T-cell (primary cell): ENCODE measurements around the gene FREM1. TPM values are rescaled to one million over a fixed set of nuclear protein-coding genes. Genes with fewer than 3 reads are reported as not detected.

Experiments
- ATAC-seq, 4 experiments: fragments of 200-7000 bp in 3 of 4; fragments of 150-1000 bp in 1 of 4; cut with Tn5 transposase; replicated peaks in 1 of 4; 1 replicate in 3 of 4; 2 replicates in 1 of 4; pipeline ENCODE4 v1.10.0; 2021; ENCODE audit warnings: moderate library complexity in 3 of 4, mild to moderate bottlenecking in 2 of 4, moderate number of reproducible peaks in 1 of 4
- CTCF ChIA-PET, 2 donors: fragments of 300-600 bp; sonication (Branson Sonifier 250); formaldehyde crosslinking; loops; one replicate each; lab custom pipeline; 2022; ENCODE audit warnings: antibody characterized with exemption in 2 of 2; lab: Charles Lee
- POLR2A ChIA-PET, 2 donors: fragments of 300-600 bp; sonication (Branson Sonifier 250); formaldehyde crosslinking; loops; one replicate each; lab custom pipeline; 2022; ENCODE audit warnings: antibody characterized with exemption in 2 of 2; lab: Charles Lee
- DNase-seq, 35 experiments: peaks; one replicate each; pipeline versions ENCODE4 v3.0.0 to v3.0.0-alpha.2; 2013 to 2023
- H3K27ac ChIP-seq: one replicate; pipeline ENCODE4 v1.5.1; 2013; ENCODE audit warnings: low read length
- H3K27me3 ChIP-seq, 2 experiments: replicated peaks in 1 of 2; 1 replicate in 1 of 2; 2 replicates in 1 of 2; pipeline versions ENCODE4 v1.6.1 to v1.7.0; 2013; ENCODE audit warnings: low read length in 1 of 2, mixed read lengths in 1 of 2; ENCODE audit not compliant: control insufficient read depth in 2 of 2, insufficient read depth in 2 of 2; ENCODE audit errors: extremely low read depth in 1 of 2
- H3K36me3 ChIP-seq, 2 donors: 1 replicate in 1 of 2; 2 replicates in 1 of 2; pipeline versions ENCODE4 v1.6.1 to v1.7.0; 2013; ENCODE audit warnings: low read length in 1 of 2; ENCODE audit not compliant: control insufficient read depth in 2 of 2, insufficient read depth in 1 of 2; ENCODE audit errors: extremely low read depth in 1 of 2
- H3K4me1 ChIP-seq, 2 experiments: 1 replicate in 1 of 2; 2 replicates in 1 of 2; pipeline versions ENCODE4 v1.6.1 to v1.7.0; 2013; ENCODE audit warnings: low read length in 2 of 2, mixed read lengths in 1 of 2; ENCODE audit not compliant: insufficient read depth in 2 of 2, control insufficient read depth in 1 of 2; ENCODE audit errors: extremely low read depth in 1 of 2
- H3K4me3 ChIP-seq, 2 donors: 1 replicate in 1 of 2; 2 replicates in 1 of 2; pipeline versions ENCODE4 v1.5.1 to v1.7.0; 2013; ENCODE audit warnings: mild to moderate bottlenecking in 2 of 2, low read length in 1 of 2, moderate library complexity in 1 of 2; ENCODE audit not compliant: control insufficient read depth in 1 of 2; ENCODE audit errors: extremely low read depth in 1 of 2
- H3K9me3 ChIP-seq: 2 replicates; pipeline ENCODE4 v1.7.0; 2013
- H3K27ac Mint-ChIP-seq, 2 donors: one replicate each; pipeline ENCODE4 v1.8.0; 2020 to 2021; ENCODE audit warnings: mild to moderate bottlenecking in 2 of 2, mixed read lengths in 2 of 2
- H3K27me3 Mint-ChIP-seq, 2 donors: one replicate each; pipeline ENCODE4 v1.8.0; 2021 to 2022; ENCODE audit warnings: mixed read lengths in 2 of 2
- H3K36me3 Mint-ChIP-seq: one replicate; pipeline ENCODE4 v1.8.0; 2021; ENCODE audit warnings: mixed read lengths
- H3K4me1 Mint-ChIP-seq, 3 donors: one replicate each; pipeline ENCODE4 v1.8.0; 2020 to 2022; ENCODE audit warnings: mixed read lengths in 3 of 3, mild to moderate bottlenecking in 1 of 3
- H3K4me3 Mint-ChIP-seq, 3 donors: one replicate each; pipeline ENCODE4 v1.8.0; 2020 to 2022; ENCODE audit warnings: mild to moderate bottlenecking in 3 of 3, mixed read lengths in 3 of 3, moderate library complexity in 3 of 3
- H3K9me3 Mint-ChIP-seq, 3 donors: one replicate each; pipeline ENCODE4 v1.8.0; 2020 to 2022; ENCODE audit warnings: mixed read lengths in 3 of 3
- WGBS: methylation state at CpG from one replicate; pipeline ENCODE4 v1.1.5; 2013; ENCODE audit warnings: missing lambda C conversion rate; ENCODE audit not compliant: insufficient coverage; 5-methylcytosine and 5-hydroxymethylcytosine counted together
- total RNA-seq, 35 experiments: library from RNA in 6 of 35; stranded (reverse) in 6 of 35; fragments of 120-200 nt in 1 of 35; gene quantifications; one replicate each; pipeline versions ENCODE4 v1.2.1 to v1.2.4 and lab custom pipeline; 2013 to 2026

The FREM1 gene
- total RNA-seq, 5 donors from 2014 or later (not counting 1 experiment from before 2014, with no cell fraction given) = 0.26 to 0.76 (median 0.39) TPM; not detected in 1

GRCh38 chr9:14842269-14842668 is 68.0 kb downstream of the FREM1 start:
- ChIA-PET CTCF (no interaction called here), POLR2A (no interaction called here)
- no peak for DNase-seq
- no peaks in the 10 kb centered on the region for H3K36me3 Mint-ChIP-seq
- Histone ChIP-seq H3K4me1 (no peaks in the 10 kb centered on the region), H3K27ac (no peak overlapping the region), H3K36me3 (no peaks in the 10 kb centered on the region), H3K4me3 (no peak overlapping the region), H3K9me3 (no peaks in the 10 kb centered on the region), H3K27me3 (no peaks in the 10 kb centered on the region)
- H3K4me3 Mint-ChIP-seq = no peak overlapping the region
- H3K4me1 Mint-ChIP-seq = no peaks in the 10 kb centered on the region
- peaks cover 0 to 8% (median 0%) of the 10 kb centered on the region in 3 donors for H3K9me3 Mint-ChIP-seq
- WGBS = 83% methylated on average over 7 of the region's 10 CpGs
- peaks cover 5 to 22% of the 10 kb centered on the region in 2 donors for H3K27me3 Mint-ChIP-seq
- ATAC-seq = no peak
- H3K27ac Mint-ChIP-seq = no peak overlapping the region

GRCh38 chr9:14838701-14839100 is 71.5 kb downstream of the FREM1 start:
- Histone ChIP-seq H3K4me1 (no peaks in the 10 kb centered on the region), H3K27ac (no peak overlapping the region), H3K36me3 (no peaks in the 10 kb centered on the region), H3K4me3 (no peak overlapping the region), H3K27me3 (peaks cover 0 to 4% of the 10 kb centered on the region in 2 experiments), H3K9me3 (no peaks in the 10 kb centered on the region)
- POLR2A ChIA-PET = interaction anchor here in 1 of 2 donors (0.6 kb wide), 1 partner anchor 823 kb away, joined by 4 read pairs; no protein-coding TSS in a partner anchor
- no peak for DNase-seq
- Mint-ChIP-seq H3K36me3 (no peaks in the 10 kb centered on the region), H3K4me3 (no peak overlapping the region), H3K27ac (no peak overlapping the region), H3K27me3 (peaks cover 10 to 24% of the 10 kb centered on the region in 2 donors), H3K9me3 (no peaks in the 10 kb centered on the region), H3K4me1 (no peaks in the 10 kb centered on the region)
- ATAC-seq = no peak
- no CpG with 5 or more reads among the region's 3 CpGs for WGBS
- CTCF ChIA-PET = no interaction called here

GRCh38 chr9:14836885-14837284 is 73.3 kb downstream of the FREM1 start:
- ChIA-PET POLR2A (no interaction called here), CTCF (no interaction called here)
- H3K27ac ChIP-seq = no peak overlapping the region
- H3K36me3 ChIP-seq = no peaks in the 10 kb centered on the region
- Mint-ChIP-seq H3K9me3 (no peaks in the 10 kb centered on the region), H3K27ac (no peak overlapping the region), H3K36me3 (no peaks in the 10 kb centered on the region), H3K4me1 (no peaks in the 10 kb centered on the region), H3K4me3 (no peak overlapping the region), H3K27me3 (peaks cover 7 to 16% of the 10 kb centered on the region in 2 donors)
- H3K4me1 ChIP-seq = no peaks in the 10 kb centered on the region
- no peak overlapping the region for H3K4me3 ChIP-seq
- DNase-seq = no peak
- H3K9me3 ChIP-seq = no peaks in the 10 kb centered on the region
- WGBS = 100% methylated on average over 3 of the region's 7 CpGs
- ATAC-seq = no peak
- peaks cover 0 to 4% of the 10 kb centered on the region in 2 experiments for H3K27me3 ChIP-seq

- H3K27ac Mint-ChIP-seq = no peak overlapping the region
- ATAC-seq = no peak
These were observed 78.6 kb downstream of the FREM1 start for GRCh38 chr9:14831661-14832060.

GRCh38 chr9:14831074-14831473 is 79.2 kb downstream of the FREM1 start:
- Mint-ChIP-seq H3K27me3 (peaks cover 0 to 4% of the 10 kb centered on the region in 2 donors), H3K9me3 (no peaks in the 10 kb centered on the region), H3K4me1 (no peaks in the 10 kb centered on the region), H3K36me3 (no peaks in the 10 kb centered on the region), H3K4me3 (no peak overlapping the region), H3K27ac (no peak overlapping the region)
- no peak for ATAC-seq
- Histone ChIP-seq H3K9me3 (no peaks in the 10 kb centered on the region), H3K27me3 (peaks cover 0 to 2% of the 10 kb centered on the region in 2 experiments), H3K4me3 (no peak overlapping the region), H3K27ac (no peak overlapping the region), H3K36me3 (no peaks in the 10 kb centered on the region), H3K4me1 (no peaks in the 10 kb centered on the region)
- 67% methylated on average over 3 of the region's 6 CpGs for WGBS
- ChIA-PET CTCF (no interaction called here), POLR2A (no interaction called here)
- no peak for DNase-seq

More at GRCh38 chr9:14831661-14832060, 78.6 kb downstream of the FREM1 start:
- H3K27me3 ChIP-seq = peaks cover 0 to 2% of the 10 kb centered on the region in 2 experiments
- H3K36me3 ChIP-seq = no peaks in the 10 kb centered on the region
- DNase-seq = no peak
- ChIA-PET CTCF (no interaction called here), POLR2A (no interaction called here)
- Mint-ChIP-seq H3K36me3 (no peaks in the 10 kb centered on the region), H3K4me3 (no peak overlapping the region), H3K27me3 (peaks cover 0 to 3% of the 10 kb centered on the region in 2 donors), H3K4me1 (no peaks in the 10 kb centered on the region), H3K9me3 (no peaks in the 10 kb centered on the region)
- H3K9me3 ChIP-seq = no peaks in the 10 kb centered on the region
- no peak overlapping the region for H3K27ac ChIP-seq
- 95% methylated on average over 10 of the region's 14 CpGs for WGBS
- no peaks in the 10 kb centered on the region for H3K4me1 ChIP-seq
- no peak overlapping the region for H3K4me3 ChIP-seq

GRCh38 chr9:14830057-14830456 is 80.2 kb downstream of the FREM1 start:
- Mint-ChIP-seq H3K27me3 (peaks cover 0 to 4% of the 10 kb centered on the region in 2 donors), H3K36me3 (no peaks in the 10 kb centered on the region), H3K4me1 (no peaks in the 10 kb centered on the region), H3K9me3 (no peaks in the 10 kb centered on the region), H3K4me3 (no peak overlapping the region), H3K27ac (no peak overlapping the region)
- Histone ChIP-seq H3K27ac (no peak overlapping the region), H3K27me3 (peaks cover 0 to 2% of the 10 kb centered on the region in 2 experiments), H3K4me3 (no peak overlapping the region), H3K4me1 (no peaks in the 10 kb centered on the region), H3K9me3 (no peaks in the 10 kb centered on the region), H3K36me3 (no peaks in the 10 kb centered on the region)
- ChIA-PET CTCF (no interaction called here), POLR2A (no interaction called here)
- no peak for DNase-seq
- WGBS = no CpG with 5 or more reads among the region's 1 CpG
- ATAC-seq = no peak

GRCh38 chr9:14829204-14829603 is 81.0 kb downstream of the FREM1 start:
- DNase-seq = no peak
- peaks cover 0 to 2% of the 10 kb centered on the region in 2 experiments for H3K27me3 ChIP-seq
- Mint-ChIP-seq H3K4me3 (no peak overlapping the region), H3K4me1 (no peaks in the 10 kb centered on the region), H3K27ac (no peak overlapping the region), H3K27me3 (peaks cover 0 to 6% of the 10 kb centered on the region in 2 donors), H3K9me3 (no peaks in the 10 kb centered on the region), H3K36me3 (no peaks in the 10 kb centered on the region)
- H3K4me1 ChIP-seq = no peaks in the 10 kb centered on the region
- H3K27ac ChIP-seq = no peak overlapping the region
- ChIA-PET POLR2A (no interaction called here), CTCF (no interaction called here)
- no peaks in the 10 kb centered on the region for H3K36me3 ChIP-seq
- no peaks in the 10 kb centered on the region for H3K9me3 ChIP-seq
- no peak for ATAC-seq
- no peak overlapping the region for H3K4me3 ChIP-seq
